H9 (cell line): ENCODE data around the gene PLAGL1. TPM values are rescaled to one million over a fixed set of nuclear protein-coding genes. Genes with fewer than 3 reads are reported as not detected.

Experiments
- DNase-seq: peaks from one replicate; pipeline ENCODE4 v3.0.0-alpha.2; 2017
- H2AFZ ChIP-seq: one replicate; pipeline ENCODE4 v1.6.1; 2013; ENCODE audit warnings: mild to moderate bottlenecking, low read length, control low read depth, moderate library complexity
- H2AK5ac ChIP-seq: 2 replicates; pipeline ENCODE4 v1.6.1; 2013; ENCODE audit warnings: low read length, control low read depth, mixed read lengths; ENCODE audit not compliant: insufficient read length
- H2BK120ac ChIP-seq: one replicate; pipeline ENCODE4 v1.6.1; 2013; ENCODE audit warnings: low read depth, mild to moderate bottlenecking, low read length, control low read depth, inconsistent platforms; ENCODE audit not compliant: poor library complexity, severe bottlenecking
- H2BK12ac ChIP-seq: 2 replicates; pipeline ENCODE4 v1.6.1; 2013; ENCODE audit warnings: low read length, control low read depth, mixed read lengths, low read depth; ENCODE audit not compliant: insufficient read length
- H2BK15ac ChIP-seq: 2 replicates; pipeline ENCODE4 v1.6.1; 2013; ENCODE audit warnings: low read depth, low read length, control low read depth
- H2BK20ac ChIP-seq: one replicate; pipeline ENCODE4 v1.6.1; 2013; ENCODE audit warnings: low read depth, mild to moderate bottlenecking, low read length, control low read depth, inconsistent platforms; ENCODE audit not compliant: poor library complexity, severe bottlenecking
- H2BK5ac ChIP-seq: 2 replicates; pipeline ENCODE4 v1.6.1; 2013; ENCODE audit warnings: low read length, control low read depth, mixed read lengths; ENCODE audit not compliant: insufficient read length
- H3K14ac ChIP-seq: 2 replicates; pipeline ENCODE4 v1.6.1; 2013; ENCODE audit warnings: low read length, control low read depth; ENCODE audit not compliant: insufficient read depth
- H3K18ac ChIP-seq: 2 replicates; pipeline ENCODE4 v1.6.1; 2013; ENCODE audit warnings: low read depth, mild to moderate bottlenecking, mixed read lengths, low read length, control low read depth; ENCODE audit not compliant: insufficient read length
- H3K23ac ChIP-seq: 2 replicates; pipeline ENCODE4 v1.6.1; 2013; ENCODE audit warnings: low read length, control low read depth, mixed read lengths, low read depth; ENCODE audit not compliant: insufficient read length
- H3K23me2 ChIP-seq: 2 replicates; pipeline ENCODE4 v1.6.1; 2013; ENCODE audit warnings: low read depth, mild to moderate bottlenecking, mixed read lengths, low read length, control low read depth; ENCODE audit not compliant: insufficient read length, poor library complexity, severe bottlenecking
- H3K27ac ChIP-seq: 2 replicates; pipeline ENCODE4 v1.5.1; 2013; ENCODE audit warnings: low read length, control low read depth, mixed read lengths, low read depth; ENCODE audit not compliant: insufficient read length
- H3K27me3 ChIP-seq: 2 replicates; pipeline ENCODE4 v1.6.1; 2013; ENCODE audit warnings: low read length, control low read depth, inconsistent platforms; ENCODE audit not compliant: insufficient read depth
- H3K4ac ChIP-seq: 2 replicates; pipeline ENCODE4 v1.6.1; 2013; ENCODE audit warnings: low read depth, mild to moderate bottlenecking, control low read depth, inconsistent platforms, low read length, moderate library complexity
- H3K4me1 ChIP-seq: 2 replicates; pipeline ENCODE4 v1.6.1; 2013; ENCODE audit warnings: low read length, control low read depth, inconsistent platforms; ENCODE audit not compliant: insufficient read depth
- H3K4me2 ChIP-seq: 2 replicates; pipeline ENCODE4 v1.6.1; 2013; ENCODE audit warnings: low read length, control low read depth, mixed read lengths; ENCODE audit not compliant: insufficient read length, insufficient read depth
- H3K56ac ChIP-seq: 2 replicates; pipeline ENCODE4 v1.6.1; 2013; ENCODE audit warnings: low read depth, mild to moderate bottlenecking, mixed read lengths, low read length, control low read depth; ENCODE audit not compliant: insufficient read length
- H3K79me1 ChIP-seq: 2 replicates; pipeline ENCODE4 v1.6.1; 2013; ENCODE audit warnings: low read depth, mild to moderate bottlenecking, moderate library complexity, low read length, control low read depth, inconsistent platforms; ENCODE audit not compliant: insufficient read depth, poor library complexity, severe bottlenecking
- H3K79me2 ChIP-seq: 2 replicates; pipeline ENCODE4 v1.6.1; 2013; ENCODE audit warnings: low read length, control low read depth, inconsistent platforms; ENCODE audit not compliant: insufficient read depth
- H3K9ac ChIP-seq: 2 replicates; pipeline ENCODE4 v1.6.1; 2013; ENCODE audit warnings: low read length, control low read depth, mixed read lengths; ENCODE audit not compliant: insufficient read length; ENCODE audit errors: extremely low read depth
- H3K9me3 ChIP-seq: one replicate; pipeline ENCODE4 v1.6.1; 2013; ENCODE audit warnings: low read depth, low read length, inconsistent platforms; ENCODE audit not compliant: control insufficient read depth
- H3T11ph ChIP-seq: one replicate; pipeline ENCODE4 v1.6.1; 2013; ENCODE audit warnings: mild to moderate bottlenecking, low read length, control low read depth, inconsistent platforms
- H4K20me1 ChIP-seq: one replicate; pipeline ENCODE4 v1.6.1; 2013; ENCODE audit not compliant: control insufficient read depth, insufficient read length, insufficient read depth
- H4K5ac ChIP-seq: 2 replicates; pipeline ENCODE4 v1.6.1; 2013; ENCODE audit warnings: low read depth, mild to moderate bottlenecking, mixed read lengths, low read length, control low read depth; ENCODE audit not compliant: insufficient read length
- H4K8ac ChIP-seq: replicated peaks from 2 replicates; pipeline ENCODE4 v1.6.1; 2013; ENCODE audit warnings: low read length, control low read depth, mixed read lengths, low read depth; ENCODE audit not compliant: insufficient read length
- H4K91ac ChIP-seq: 2 replicates; pipeline ENCODE4 v1.6.1; 2013; ENCODE audit warnings: low read depth, mild to moderate bottlenecking, moderate library complexity, mixed read lengths, low read length, control low read depth; ENCODE audit not compliant: insufficient read length
- H3K27ac Mint-ChIP-seq, 3 experiments: 2 replicates in 2 of 3; 3 replicates in 1 of 3; pipeline ENCODE4 v1.8.0; 2020 to 2021; ENCODE audit warnings: mixed read lengths in 3 of 3, mild to moderate bottlenecking in 1 of 3, moderate library complexity in 1 of 3
- H3K27me3 Mint-ChIP-seq: 2 replicates; pipeline ENCODE4 v1.8.0; 2021; ENCODE audit warnings: low read depth, mild to moderate bottlenecking, moderate library complexity, mixed read lengths
- H3K36me3 Mint-ChIP-seq, 3 experiments: 2 replicates in 2 of 3; 3 replicates in 1 of 3; pipeline ENCODE4 v1.8.0; 2020 to 2021; ENCODE audit warnings: low read depth in 3 of 3, mixed read lengths in 3 of 3; ENCODE audit not compliant: insufficient read depth in 1 of 3
- H3K4me1 Mint-ChIP-seq, 2 experiments: 2 replicates each; pipeline ENCODE4 v1.8.0; 2020; ENCODE audit warnings: mixed read lengths in 2 of 2
- H3K4me3 Mint-ChIP-seq, 2 experiments: 2 replicates in 1 of 2; 3 replicates in 1 of 2; pipeline ENCODE4 v1.8.0; 2020 to 2021; ENCODE audit warnings: mild to moderate bottlenecking in 2 of 2, mixed read lengths in 2 of 2, moderate library complexity in 1 of 2
- H3K9me3 Mint-ChIP-seq, 2 experiments: 2 replicates in 1 of 2; 3 replicates in 1 of 2; pipeline ENCODE4 v1.8.0; 2020; ENCODE audit warnings: mild to moderate bottlenecking in 2 of 2, mixed read lengths in 2 of 2, moderate library complexity in 1 of 2
- CTCF ChIP-seq: fragments of 200-600 bp; sonication (generic); conservative IDR thresholded peaks from 3 replicates; pipeline ENCODE4 v1.8.0; 2021; ENCODE audit warnings: antibody characterized with exemption, mild to moderate bottlenecking
- WGBS: extraction: QIAGEN DNeasy Blood & Tissue Kit; methylation state at CpG from one replicate; pipeline ENCODE4 v1.1.7; 2013; ENCODE audit warnings: missing lambda C conversion rate, low lambda C conversion rate, mixed read lengths; ENCODE audit not compliant: insufficient read length; ENCODE audit errors: extremely low coverage; 5-methylcytosine and 5-hydroxymethylcytosine counted together
- total RNA-seq: library from RNA; stranded (reverse); gene quantifications from 2 replicates; pipeline ENCODE4 v1.2.1, GENCODE V29; 2021

PLAGL1 gene
- total RNA-seq, 1 experiment from 2014 or later: 1.9 TPM

- Histone ChIP-seq H2BK120ac (no peak overlapping the region), H2AK5ac (no peak overlapping the region), H3K4me2 (no peak overlapping the region), H2BK12ac (no peak overlapping the region), H3K79me2 (no peaks in the 10 kb centered on the region), H3T11ph (no peak overlapping the region), H3K79me1 (no peaks in the 10 kb centered on the region), H3K18ac (no peak overlapping the region), H3K9me3 (no peaks in the 10 kb centered on the region), H3K4me1 (no peaks in the 10 kb centered on the region), H4K20me1 (no peaks in the 10 kb centered on the region), H4K8ac (no peak overlapping the region), H3K27me3 (no peaks in the 10 kb centered on the region), H2AFZ (no peak overlapping the region), H3K4ac (no peak overlapping the region), H3K9ac (no peak overlapping the region), H2BK15ac (no peak overlapping the region), H2BK20ac (no peak overlapping the region), H4K91ac (no peak overlapping the region), H4K5ac (no peak overlapping the region), H3K27ac (no peak overlapping the region), H3K56ac (no peak overlapping the region), H3K14ac (no peak overlapping the region; the same call in 1 of the 2 replicates), H3K23ac (no peak overlapping the region), H2BK5ac (no peak overlapping the region), H3K23me2 (no peaks in the 10 kb centered on the region)
- peak; percentile 41 for DNase-seq
- TF ChIP-seq CTCF: peak; percentile 47; the same call in 2 of the 3 replicates
- no peak overlapping the region for H3K4me3 Mint-ChIP-seq
- peaks cover 0 to 4% of the 10 kb centered on the region in 2 experiments; a peak in 1 of 5 replicates for H3K9me3 Mint-ChIP-seq
- H3K27ac Mint-ChIP-seq: no peak overlapping the region
- peaks cover 5% of the 10 kb centered on the region; the same call in 1 of the 2 replicates for H3K27me3 Mint-ChIP-seq
- no CpG with 5 or more reads among the region's 8 CpGs for WGBS
- no peaks in the 10 kb centered on the region for H3K36me3 Mint-ChIP-seq
- H3K4me1 Mint-ChIP-seq: peaks cover 8 to 10% of the 10 kb centered on the region in 2 experiments
Measured at GRCh38 chr6:144036064-144036834, 28.2 kb upstream of the PLAGL1 start.
